GM19023 (cell line): Measurements from ENCODE around the gene HAUS8.
"Not testable (repeated sequence)": the region's sequence is repeated elsewhere in the genome, so short reads cannot be mapped to it uniquely, and the experiment has no call there.

Experiments used
- ATAC-seq: cut with Tn5 transposase; IDR thresholded peaks from one replicate; pipeline ENCODE4 v1.9.1; 2021; ENCODE audit warnings: mild to moderate bottlenecking, moderate library complexity; ENCODE audit not compliant: unreplicated experiment

Gene HAUS8

GRCh38 chr19:17075035-17075863 is at the start of gene HAUS8, which contains the start of gene MYO9B:
TSS of gene HAUS8 (minus strand) at chr19:17075452. CDS start at chr19:17075422, 30 bp downstream.
TSS of gene MYO9B (plus strand) at chr19:17075777. CDS start at chr19:17101718, 25,941 bp downstream.
- ATAC-seq: peak; percentile 63

DNA sequence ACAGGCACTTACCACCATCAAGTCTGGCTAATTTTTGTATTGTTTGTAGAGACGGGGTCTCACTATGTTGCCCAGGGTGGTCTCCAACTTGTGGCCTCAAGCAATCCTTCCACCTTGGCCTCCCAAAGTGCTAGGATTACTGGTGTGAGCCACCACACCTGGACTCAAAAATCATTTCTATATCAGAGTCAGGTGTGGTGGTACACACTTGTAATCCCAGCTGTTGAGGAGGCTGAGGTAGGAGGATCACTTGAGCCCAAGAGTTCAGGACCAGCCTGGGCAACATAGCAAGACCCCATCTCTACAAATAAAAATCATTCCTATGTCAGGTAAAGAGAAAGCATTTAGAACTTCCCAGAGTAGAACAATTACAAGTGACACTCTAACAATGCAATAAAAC is 48.8 kb upstream of the HAUS8 start:
- ATAC-seq: no peak

GRCh38 chr19:17123041-17123440 is 47.8 kb upstream of the HAUS8 start:
- ATAC-seq: no peak

- ATAC-seq: no peak
Observed at GRCh38 chr19:17121736-17122293, 46.6 kb upstream of the HAUS8 start.

DNA sequence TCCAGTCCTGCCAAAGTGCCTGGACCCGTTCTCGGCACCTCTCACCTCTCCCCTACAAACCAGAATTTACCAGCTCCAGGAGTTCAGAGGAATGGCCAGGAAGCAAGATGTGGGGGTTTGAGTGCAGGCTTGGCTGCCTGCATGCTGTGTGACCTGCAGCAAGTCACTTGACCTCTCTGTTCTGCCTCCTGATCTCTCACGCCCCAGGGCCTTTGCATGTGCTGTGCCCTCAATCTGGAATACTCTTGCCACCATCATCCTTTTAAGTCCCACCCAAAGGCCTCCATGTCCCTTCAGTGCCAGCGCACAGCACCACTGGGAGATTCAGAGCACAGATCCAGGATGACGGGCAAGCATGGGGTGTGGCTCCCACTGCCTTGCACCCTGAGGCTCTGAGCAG is 43.7 kb upstream of the HAUS8 start:
- ATAC-seq: no peak

DNA sequence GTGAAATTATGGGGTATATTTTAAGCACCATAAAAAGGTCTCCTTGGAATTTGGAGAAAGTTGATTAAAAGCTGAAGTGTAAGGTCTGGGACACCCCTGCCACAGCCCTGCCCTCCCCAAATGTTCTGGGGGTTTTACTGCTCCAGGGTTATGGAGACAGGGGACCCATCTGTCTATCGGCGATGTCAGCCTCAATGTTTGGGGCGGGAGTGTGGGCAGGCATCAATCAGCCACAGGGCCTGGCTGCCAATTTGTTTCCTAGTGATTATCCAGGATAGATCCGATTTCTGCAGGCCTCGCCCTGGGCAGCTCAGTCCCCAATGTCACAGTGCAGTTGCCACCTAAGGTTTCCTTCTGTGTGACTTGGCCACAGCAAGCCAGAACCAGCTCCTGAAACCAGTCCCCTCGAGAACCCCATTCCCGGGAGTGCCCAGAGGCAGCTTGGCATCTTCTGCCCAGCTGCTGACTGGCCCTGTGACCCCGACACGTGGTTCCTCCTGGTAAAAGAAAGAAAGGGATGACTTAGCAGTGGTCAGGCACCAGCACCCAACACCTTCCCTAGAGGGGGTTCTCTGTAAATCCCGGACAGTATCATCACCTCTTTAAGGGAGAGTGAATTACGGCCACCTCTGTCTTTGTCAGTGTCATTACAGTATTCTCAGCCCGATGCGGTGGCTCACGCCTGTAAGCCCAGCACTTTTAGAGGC is 41.9 kb upstream of the HAUS8 start:
- no peak for ATAC-seq

DNA sequence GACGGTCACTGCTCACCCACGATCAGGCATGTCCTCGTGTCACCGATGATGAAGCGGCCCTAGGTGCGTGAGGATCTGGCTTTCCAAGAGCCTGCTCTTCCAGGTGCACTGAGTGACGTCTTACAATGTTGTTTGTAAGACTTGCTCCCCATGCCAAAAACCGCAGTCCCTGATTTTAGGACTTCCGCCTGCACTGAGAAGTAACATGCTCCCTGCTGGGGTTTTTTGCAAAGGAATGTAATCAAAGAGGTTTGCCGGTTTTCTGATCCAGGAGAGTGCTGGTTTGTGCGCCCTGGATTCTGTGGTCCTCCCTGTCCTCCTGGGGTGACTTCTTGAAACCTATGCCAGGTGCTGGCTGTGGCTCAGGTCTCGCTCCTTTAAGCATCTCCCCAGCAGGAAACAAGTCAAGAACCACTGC is 39.2 kb upstream of the HAUS8 start:
- no peak for ATAC-seq

GRCh38 chr19:17113127-17113785 is 38.0 kb upstream of the HAUS8 start:
- no peak for ATAC-seq

DNA sequence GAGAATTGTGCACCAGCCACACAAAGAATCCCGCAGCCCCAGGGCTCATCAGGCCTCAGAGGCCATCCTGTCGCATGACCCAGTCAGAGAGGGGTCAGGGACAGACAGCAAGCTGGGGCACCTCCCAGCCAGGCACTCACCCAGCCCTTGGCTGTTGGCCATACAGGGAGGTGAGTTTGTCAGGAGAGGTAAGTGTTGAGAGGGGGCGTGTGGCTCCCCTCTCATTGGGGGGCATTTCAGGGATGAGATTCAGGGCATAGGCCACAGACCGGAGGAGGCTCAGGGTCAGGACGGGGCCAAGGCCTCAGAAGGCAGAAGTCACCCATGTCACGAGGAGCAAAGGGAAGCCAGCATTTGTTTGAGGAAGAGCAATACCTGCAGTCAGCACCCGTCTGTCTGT is 37.4 kb upstream of the HAUS8 start:
- ATAC-seq: no peak

- no peak for ATAC-seq
Observed at GRCh38 chr19:17112271-17112670, 37.0 kb upstream of the HAUS8 start.

- ATAC-seq: no peak
Observed at GRCh38 chr19:17111766-17112165, 36.5 kb upstream of the HAUS8 start.

DNA sequence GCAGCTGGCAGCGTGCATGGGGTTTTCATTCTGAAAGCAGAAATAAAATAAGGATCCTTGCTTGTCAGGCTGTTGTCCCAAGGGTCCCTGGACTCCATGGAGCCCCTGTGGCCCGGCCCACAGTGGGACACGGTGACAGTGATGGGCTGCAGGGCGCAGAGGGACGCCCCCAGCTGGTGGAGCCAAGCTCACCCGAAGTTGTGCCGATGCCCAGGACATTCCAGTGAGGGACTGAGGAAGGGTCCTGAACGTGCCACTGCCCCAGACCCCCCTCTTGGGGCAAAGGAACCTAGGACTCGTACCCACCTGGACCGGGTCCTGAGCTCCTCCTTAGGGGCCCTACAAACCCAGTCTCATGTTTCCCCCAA is 35.3 kb upstream of the HAUS8 start:
- ATAC-seq: no peak

- ATAC-seq: peak; percentile 59
Observed at GRCh38 chr19:17109962-17110598, 34.8 kb upstream of the HAUS8 start.

DNA sequence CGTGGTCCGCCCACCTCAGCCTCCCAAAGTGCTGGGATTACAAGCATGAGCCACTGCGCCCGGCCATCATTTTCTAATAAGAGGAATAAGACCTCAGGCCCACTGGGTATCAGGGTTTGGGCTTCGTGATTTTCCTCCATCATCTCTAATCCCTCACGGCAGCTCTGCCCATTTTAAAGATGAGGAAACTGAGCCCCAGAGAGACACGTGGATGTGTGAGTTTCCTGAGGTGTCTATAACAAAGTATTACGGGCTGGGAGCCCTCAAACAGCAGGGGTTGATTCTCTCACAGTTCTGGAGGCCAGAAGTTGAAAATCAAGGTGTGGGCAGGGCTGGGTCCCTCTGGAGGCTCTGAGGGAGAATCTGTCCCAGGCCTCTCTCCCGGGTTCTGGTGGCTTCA is 34.0 kb upstream of the HAUS8 start:
- ATAC-seq: no peak

- no peak for ATAC-seq
Observed at GRCh38 chr19:17108453-17108784, 33.2 kb upstream of the HAUS8 start.

DNA sequence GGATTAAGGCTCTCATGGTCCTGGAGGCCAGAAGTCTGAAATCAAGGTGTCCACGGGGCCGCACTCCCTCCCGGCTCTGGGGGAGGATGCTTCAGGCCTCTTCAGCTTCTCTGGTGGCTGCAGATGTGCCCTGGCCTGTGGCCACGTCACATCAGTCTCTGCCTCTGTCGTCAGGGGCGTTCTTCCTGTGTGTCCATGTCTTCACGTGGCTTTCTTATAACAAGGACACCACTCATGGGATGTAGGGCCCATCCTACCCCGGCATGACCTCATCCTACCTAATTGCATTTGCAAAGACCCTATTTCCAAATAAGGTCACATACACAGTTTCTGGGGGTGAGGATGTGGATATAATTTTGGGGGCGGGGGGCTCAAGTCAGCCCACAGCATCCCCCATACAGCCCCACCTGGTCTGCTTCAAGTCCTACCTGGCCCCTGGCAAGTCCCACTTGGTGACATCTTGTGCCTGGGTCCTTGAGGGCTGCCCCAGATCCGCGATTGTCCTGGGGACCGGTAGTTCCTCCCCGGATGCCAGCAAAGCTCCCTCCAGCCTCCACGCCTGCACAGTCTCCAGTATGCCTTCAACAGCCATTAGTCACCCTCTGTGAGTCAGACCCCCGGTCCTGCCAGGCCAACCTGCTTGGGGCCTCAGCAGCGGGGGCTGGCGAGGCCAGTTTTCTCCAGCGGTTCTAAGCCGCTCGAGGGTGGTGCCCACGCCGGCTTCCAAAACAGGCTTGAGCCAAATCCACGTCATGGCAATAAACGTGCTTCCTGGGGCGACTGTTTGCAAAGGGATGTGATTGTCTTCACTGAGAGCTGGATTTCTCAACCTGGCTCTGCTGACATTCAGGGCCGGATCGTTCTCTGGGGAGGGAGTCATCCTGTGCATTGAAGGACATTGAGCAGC is 32.5 kb upstream of the HAUS8 start:
- no peak for ATAC-seq

DNA sequence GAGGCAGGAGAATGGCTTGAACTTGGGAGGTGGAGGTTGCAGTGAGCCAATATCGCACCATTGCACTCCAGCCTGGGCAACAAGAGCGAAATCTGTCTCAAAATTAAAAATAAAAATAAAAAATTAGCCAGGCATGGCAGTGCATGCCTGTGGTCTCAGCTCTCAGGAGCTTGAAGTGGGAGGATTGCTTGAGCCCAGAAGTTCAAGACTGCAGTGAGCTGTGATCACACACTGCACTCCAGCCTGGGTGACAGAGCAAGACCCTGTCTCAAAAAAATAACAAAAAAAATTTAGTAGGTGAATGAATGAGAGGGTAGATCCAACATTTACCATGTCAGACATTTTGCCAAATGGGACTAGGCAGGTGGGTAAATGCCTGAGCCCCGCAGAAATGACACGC is 31.7 kb upstream of the HAUS8 start:
- not testable (repeated sequence) for ATAC-seq

DNA sequence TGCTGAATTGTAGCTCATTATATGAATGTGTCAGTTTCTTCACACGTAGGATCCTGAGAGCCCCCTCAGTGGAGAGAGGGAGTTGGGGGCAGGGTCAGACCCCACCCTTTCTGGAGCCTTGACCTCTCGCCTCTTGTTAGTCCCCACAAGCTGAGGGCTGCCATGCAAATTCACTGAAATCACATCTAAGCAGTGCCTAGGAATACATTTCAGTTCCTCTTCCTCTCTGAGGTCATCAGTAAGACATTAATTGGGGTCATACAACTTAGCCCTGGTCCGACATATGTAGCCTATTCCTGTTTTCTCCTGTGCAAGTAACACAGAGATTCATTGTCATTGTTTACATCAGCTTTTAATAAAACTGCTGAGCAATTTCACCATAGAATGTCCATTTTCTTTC is 30.3 kb upstream of the HAUS8 start:
- ATAC-seq: no peak

- ATAC-seq: no peak
Observed at GRCh38 chr19:17104679-17105078, 29.4 kb upstream of the HAUS8 start.

DNA sequence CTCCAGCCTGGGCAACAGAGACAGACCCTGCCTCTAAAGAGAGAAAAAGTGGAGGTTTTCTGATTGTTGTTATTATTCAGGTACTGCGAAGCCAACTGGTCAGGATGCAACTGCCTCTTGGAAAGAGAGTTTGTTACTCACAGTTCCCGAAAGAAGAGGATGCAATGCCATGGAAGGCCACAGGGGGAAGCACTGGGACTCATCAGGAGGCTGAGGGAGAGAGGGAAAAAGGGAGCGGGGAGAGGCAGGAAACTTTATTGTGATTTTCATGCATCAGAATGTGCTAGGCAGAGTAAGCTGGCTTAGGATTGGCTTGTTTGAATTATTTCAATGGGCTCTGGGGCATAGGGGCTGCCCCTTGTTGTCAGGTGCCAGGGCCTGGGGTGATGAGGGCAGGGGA is 27.9 kb upstream of the HAUS8 start:
- no peak for ATAC-seq
